ENCODE results near the gene LINC01488. TPM values are rescaled to one million over a fixed set of nuclear protein-coding genes. Genes with fewer than 3 reads are reported as not detected.

Gene LINC01488
- not detected for total RNA-seq

DNA sequence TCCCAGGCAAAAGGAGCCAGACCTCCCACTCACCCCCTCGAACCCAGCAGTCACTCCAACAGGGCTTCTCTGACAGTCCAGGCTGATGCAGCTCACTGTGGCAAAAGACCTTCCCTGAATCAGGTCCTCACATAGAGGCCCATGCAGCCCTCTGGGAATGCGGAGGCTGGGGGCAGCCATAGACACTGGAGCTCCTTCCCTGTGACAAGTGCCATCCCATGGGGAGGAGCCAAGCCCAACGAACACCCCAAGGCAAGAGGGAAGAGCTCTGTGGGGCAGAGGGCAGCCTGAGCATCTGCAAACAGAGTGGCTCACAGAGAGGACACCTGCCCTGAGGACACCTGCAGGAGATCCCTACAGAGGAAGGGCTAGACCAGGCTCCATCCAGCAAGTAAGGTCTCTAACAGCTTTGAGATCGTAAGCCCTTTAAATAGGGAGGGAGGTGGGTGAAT, at the start of gene LINC01488:
Gene LINC01488 (plus strand): TSS at position 271 of the 452 bp plus-strand sequence.

Other genes starting within 250 kb of the LINC01488 start
- not detected for gene MYEOV, start 187.5 kb upstream of the LINC01488 start, total RNA-seq
- under 1 TPM; 0.60 to 0.78 TPM for gene CCND1, start 159.5 kb downstream of the LINC01488 start, total RNA-seq
- gene LTO1, start 193.7 kb downstream of the LINC01488 start, total RNA-seq: 10 to 100 TPM; 27.5 to 30.1 TPM
- gene FGF19, start 222.4 kb downstream of the LINC01488 start, total RNA-seq: not detected